ENCODE data around the gene ZC3H7A. TPM values are rescaled to one million over a fixed set of nuclear protein-coding genes. Genes with fewer than 3 reads are reported as not detected.

The ZC3H7A gene
- total and polyA plus RNA-seq, 7 donors = 11.7 to 69.6 (median 30.7) TPM

DNA sequence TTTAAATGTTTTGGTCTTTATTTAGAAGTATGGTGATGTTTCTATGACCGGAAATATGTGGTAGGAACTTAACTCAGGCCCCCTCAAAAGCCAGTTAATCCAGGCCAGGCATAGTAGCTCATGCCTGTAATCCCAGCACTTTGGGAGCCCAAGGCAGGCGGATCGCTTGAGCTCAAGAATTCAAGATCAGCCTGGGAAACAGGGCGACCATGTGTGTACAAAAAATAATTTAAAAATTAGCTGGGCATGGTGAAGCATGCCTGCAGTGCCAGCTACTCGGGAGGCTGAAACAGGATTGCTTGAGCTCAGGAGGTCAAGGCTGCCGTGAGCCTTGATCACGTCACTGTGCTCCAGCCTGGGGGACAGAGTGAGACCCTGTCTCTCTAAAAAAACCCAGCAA lies 44.0 kb upstream of the ZC3H7A start:
- Histone ChIP-seq H3K4me3 (no peak overlapping the region), H3K4me1 (no peaks in the 10 kb centered on the region), H3K27me3 (ENCODE audit: insufficient read depth in 3 of 3, low read length in 2 of 3) (no peaks in the 10 kb centered on the region), H3K36me3 (ENCODE audit: insufficient read depth in 1 of 2, low read depth in 1 of 2) (peaks cover 30 to 100% of the 10 kb centered on the region in 2 donors), H3K9me3 (no peaks in the 10 kb centered on the region), H3K27ac (no peak overlapping the region)
- no peak for ATAC-seq
- TF ChIP-seq, protein P1, sequence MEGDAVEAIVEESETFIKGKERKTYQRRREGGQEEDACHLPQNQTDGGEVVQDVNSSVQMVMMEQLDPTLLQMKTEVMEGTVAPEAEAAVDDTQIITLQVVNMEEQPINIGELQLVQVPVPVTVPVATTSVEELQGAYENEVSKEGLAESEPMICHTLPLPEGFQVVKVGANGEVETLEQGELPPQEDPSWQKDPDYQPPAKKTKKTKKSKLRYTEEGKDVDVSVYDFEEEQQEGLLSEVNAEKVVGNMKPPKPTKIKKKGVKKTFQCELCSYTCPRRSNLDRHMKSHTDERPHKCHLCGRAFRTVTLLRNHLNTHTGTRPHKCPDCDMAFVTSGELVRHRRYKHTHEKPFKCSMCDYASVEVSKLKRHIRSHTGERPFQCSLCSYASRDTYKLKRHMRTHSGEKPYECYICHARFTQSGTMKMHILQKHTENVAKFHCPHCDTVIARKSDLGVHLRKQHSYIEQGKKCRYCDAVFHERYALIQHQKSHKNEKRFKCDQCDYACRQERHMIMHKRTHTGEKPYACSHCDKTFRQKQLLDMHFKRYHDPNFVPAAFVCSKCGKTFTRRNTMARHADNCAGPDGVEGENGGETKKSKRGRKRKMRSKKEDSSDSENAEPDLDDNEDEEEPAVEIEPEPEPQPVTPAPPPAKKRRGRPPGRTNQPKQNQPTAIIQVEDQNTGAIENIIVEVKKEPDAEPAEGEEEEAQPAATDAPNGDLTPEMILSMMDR (IDR thresholded peaks at IDR 0.05) = no peak
- WGBS, 3 donors = 89 to 95% (median 93%) methylated on average over 7 of the region's 7 CpGs
- DNase-seq = no peak
- intact Hi-C loops (cut with DNase I) = loop anchor here in 1 of 2 donors (10.0 kb wide), 1 partner anchor 76 kb away; no protein-coding TSS in a partner anchor

DNA sequence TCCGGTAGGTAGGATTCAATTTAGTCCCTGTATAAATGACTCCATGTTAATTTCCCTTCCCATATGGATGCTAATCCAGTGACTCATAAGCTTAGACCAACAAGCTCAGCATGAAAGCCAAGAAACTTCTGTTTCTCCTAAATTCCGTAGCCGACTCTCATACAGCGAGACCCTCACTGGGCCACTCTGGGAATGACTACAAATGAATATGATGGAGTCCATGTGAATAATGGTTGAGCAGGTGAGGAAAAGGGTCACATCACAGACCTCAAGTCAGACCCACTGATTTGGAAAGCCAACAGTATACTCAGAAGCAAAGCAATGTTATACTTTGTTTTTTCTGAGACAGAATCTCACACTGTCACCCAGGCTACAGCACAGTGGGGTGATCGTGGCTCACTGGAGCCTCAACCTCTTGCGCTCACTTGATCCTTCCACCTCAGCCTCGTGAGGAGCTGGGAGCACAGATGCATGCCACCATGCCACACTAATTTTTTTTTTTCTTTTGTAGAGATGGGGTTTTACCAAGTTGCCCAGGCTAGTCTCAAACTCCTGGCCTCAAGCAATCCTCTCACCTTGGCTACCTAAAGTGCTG lies 39.7 kb upstream of the ZC3H7A start:
- Histone ChIP-seq H3K27ac (peak overlapping the region; percentile 32), H3K36me3 (ENCODE audit: insufficient read depth in 1 of 2, low read depth in 1 of 2) (peaks cover 17 to 57% of the 10 kb centered on the region in 2 donors), H3K4me1 (peaks cover 11% of the 10 kb centered on the region), H3K9me3 (no peaks in the 10 kb centered on the region), H3K4me3 (no peak overlapping the region), H3K27me3 (ENCODE audit: insufficient read depth in 3 of 3, low read length in 2 of 3) (no peaks in the 10 kb centered on the region)
- 79 to 81% (median 81%) methylated on average over 7 of the region's 7 CpGs for WGBS, 3 donors
- no peak for DNase-seq
- TF ChIP-seq, protein P1 (IDR thresholded peaks at IDR 0.05) = no peak
- no peak for ATAC-seq
- intact Hi-C loops (cut with DNase I) = loop anchor here in 1 of 2 donors (5.0 kb wide), 1 partner anchor 39 kb away; the partner anchor contains the start of gene ZC3H7A

DNA sequence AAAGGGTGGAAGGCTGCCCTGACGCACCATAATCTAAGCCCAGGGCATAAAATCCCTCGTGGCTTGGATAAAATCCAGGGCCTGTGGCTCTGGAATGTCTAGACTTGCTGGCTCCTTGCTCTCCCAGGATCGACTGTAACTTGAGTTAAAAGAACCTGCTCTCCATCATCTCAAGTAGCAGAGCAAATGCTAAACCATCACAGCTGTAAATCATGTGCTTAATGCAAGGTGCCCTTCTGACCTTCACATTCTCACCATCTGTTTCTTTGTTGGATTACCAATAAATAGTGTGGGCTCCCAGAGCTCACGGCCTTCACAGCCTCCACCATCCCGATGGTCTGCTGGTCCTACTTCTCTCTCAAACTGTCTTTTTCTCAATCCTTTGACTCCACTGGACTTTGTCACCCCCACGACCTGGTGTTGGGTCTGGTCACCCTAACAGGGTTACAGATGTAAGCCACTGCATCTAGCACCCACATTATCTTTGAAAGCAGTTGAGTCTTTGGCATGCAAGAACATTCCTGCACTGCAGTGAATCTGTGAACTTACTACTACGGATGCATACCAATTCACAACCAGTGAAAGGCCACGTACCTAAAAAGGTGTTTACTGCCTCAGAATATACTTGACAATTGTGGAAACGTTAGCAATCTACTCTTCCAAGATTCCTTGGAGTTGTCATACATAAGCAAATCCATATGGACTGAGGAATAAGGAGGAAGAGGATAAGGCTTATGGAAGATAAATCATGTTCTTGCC lies 39.0 kb upstream of the ZC3H7A start:
- intact Hi-C loops (cut with DNase I) = loop anchor here in 1 of 2 donors (5.0 kb wide), 1 partner anchor 39 kb away; the partner anchor contains the start of gene ZC3H7A
- Histone ChIP-seq H3K4me1 (peaks cover 11% of the 10 kb centered on the region), H3K27me3 (ENCODE audit: insufficient read depth in 3 of 3, low read length in 2 of 3) (no peaks in the 10 kb centered on the region), H3K9me3 (no peaks in the 10 kb centered on the region), H3K4me3 (no peak overlapping the region), H3K27ac (peak overlapping the region; percentile 83), H3K36me3 (ENCODE audit: insufficient read depth in 1 of 2, low read depth in 1 of 2) (peaks cover 13 to 50% of the 10 kb centered on the region in 2 donors)
- TF ChIP-seq, protein P1 (IDR thresholded peaks at IDR 0.05) = no peak
- 30 to 43% (median 38%) methylated on average over 9 of the region's 9 CpGs for WGBS, 3 donors
- ATAC-seq = no peak
- DNase-seq = no peak

DNA sequence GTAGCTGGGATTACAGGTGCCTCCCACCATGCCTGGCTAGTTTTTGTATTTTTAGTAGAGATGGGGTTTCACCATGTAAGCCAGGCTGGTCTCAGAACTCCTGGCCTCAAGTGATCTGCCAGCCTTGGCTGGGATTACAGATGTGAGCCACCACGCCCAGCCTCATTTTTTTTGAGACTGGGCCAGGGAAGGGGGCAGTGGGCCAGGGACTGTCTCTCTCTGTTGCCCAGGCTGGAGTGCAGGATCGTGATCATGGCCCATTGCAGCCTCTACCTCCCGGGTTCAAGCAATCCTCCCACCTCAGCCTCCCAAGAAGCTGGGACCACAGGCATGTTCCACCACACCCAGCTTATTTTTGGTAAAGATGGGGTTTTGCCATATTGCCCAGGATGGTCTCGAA lies 38.3 kb upstream of the ZC3H7A start:
- Histone ChIP-seq H3K27ac (peak overlapping the region; percentile 83), H3K27me3 (ENCODE audit: insufficient read depth in 3 of 3, low read length in 2 of 3) (no peaks in the 10 kb centered on the region), H3K4me1 (peaks cover 11% of the 10 kb centered on the region), H3K36me3 (ENCODE audit: insufficient read depth in 1 of 2, low read depth in 1 of 2) (peaks cover 12 to 43% of the 10 kb centered on the region in 2 donors), H3K9me3 (no peaks in the 10 kb centered on the region), H3K4me3 (no peak overlapping the region)
- TF ChIP-seq, protein P1 (IDR thresholded peaks at IDR 0.05) = no peak
- WGBS, 3 donors = 52 to 71% (median 58%) methylated on average over 4 of the region's 4 CpGs
- no peak for DNase-seq
- peak; percentile 6 to 30 (median 18) for ATAC-seq
- intact Hi-C loops (cut with DNase I) = loop anchor here in 1 of 2 donors (5.0 kb wide), 1 partner anchor 38 kb away; the partner anchor contains the start of gene ZC3H7A
